WERI-Rb-1 (cell line): Measurements from ENCODE around the gene C20orf173.

Experiments used
- DNase-seq: peaks from one replicate; pipeline ENCODE4 v3.0.0-alpha.2; 2020
- H3K27ac ChIP-seq: fragments of 250-450 bp; sonication (Bioruptor Pico); 2 replicates; pipeline ENCODE4 v1.5.1; 2020; ENCODE audit warnings: mild to moderate bottlenecking, moderate library complexity
- H3K27me3 ChIP-seq: fragments of 250-450 bp; sonication (Bioruptor Pico); 2 replicates; pipeline ENCODE4 v1.5.1; 2021; ENCODE audit warnings: mild to moderate bottlenecking, low read depth, moderate library complexity; ENCODE audit not compliant: insufficient read depth, severe bottlenecking
- H3K36me3 ChIP-seq: fragments of 250-450 bp; sonication (Bioruptor Pico); 2 replicates; pipeline ENCODE4 v1.5.1; 2020; ENCODE audit warnings: mild to moderate bottlenecking, moderate library complexity
- H3K4me3 ChIP-seq: 2 replicates; pipeline ENCODE4 v1.5.1; 2011; ENCODE audit warnings: low read depth, mild to moderate bottlenecking, control low read depth, low read length
- H3K9me3 ChIP-seq: fragments of 250-450 bp; sonication (Bioruptor Pico); 2 replicates; pipeline ENCODE4 v1.5.1; 2021; ENCODE audit warnings: mild to moderate bottlenecking, moderate library complexity; ENCODE audit not compliant: severe bottlenecking
- TF ChIP-seq, protein P1 (sequence below): IDR thresholded peaks from 2 replicates; pipeline ENCODE4 v1.5.1; 2011; ENCODE audit warnings: low read depth, mild to moderate bottlenecking, control low read depth, inconsistent platforms, low read length

The C20orf173 gene

DNA sequence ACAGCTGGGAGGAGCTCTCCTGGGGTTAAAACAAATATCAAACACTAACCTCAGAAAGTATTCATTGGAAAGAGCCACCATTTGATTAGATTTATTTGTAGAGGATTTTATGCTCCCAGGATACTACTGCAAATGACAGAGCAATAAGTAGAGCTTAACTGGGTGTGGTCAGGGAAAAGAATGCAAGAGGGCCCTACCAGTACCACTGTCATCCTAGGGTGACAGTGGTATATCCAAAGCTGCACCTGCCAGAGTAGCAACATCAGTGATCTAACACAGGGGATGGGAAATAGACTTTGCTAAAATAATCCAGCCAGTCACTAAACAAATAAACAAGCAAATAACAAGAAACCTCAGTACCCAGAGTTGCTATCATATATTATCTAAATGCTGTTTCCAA is 42.1 kb upstream of the C20orf173 start:
- DNase-seq: no peak
- H3K4me3 ChIP-seq: no peak overlapping the region
- TF ChIP-seq, protein P1, sequence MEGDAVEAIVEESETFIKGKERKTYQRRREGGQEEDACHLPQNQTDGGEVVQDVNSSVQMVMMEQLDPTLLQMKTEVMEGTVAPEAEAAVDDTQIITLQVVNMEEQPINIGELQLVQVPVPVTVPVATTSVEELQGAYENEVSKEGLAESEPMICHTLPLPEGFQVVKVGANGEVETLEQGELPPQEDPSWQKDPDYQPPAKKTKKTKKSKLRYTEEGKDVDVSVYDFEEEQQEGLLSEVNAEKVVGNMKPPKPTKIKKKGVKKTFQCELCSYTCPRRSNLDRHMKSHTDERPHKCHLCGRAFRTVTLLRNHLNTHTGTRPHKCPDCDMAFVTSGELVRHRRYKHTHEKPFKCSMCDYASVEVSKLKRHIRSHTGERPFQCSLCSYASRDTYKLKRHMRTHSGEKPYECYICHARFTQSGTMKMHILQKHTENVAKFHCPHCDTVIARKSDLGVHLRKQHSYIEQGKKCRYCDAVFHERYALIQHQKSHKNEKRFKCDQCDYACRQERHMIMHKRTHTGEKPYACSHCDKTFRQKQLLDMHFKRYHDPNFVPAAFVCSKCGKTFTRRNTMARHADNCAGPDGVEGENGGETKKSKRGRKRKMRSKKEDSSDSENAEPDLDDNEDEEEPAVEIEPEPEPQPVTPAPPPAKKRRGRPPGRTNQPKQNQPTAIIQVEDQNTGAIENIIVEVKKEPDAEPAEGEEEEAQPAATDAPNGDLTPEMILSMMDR: no peak
- H3K27ac ChIP-seq: no peak overlapping the region
- H3K27me3 ChIP-seq: no peaks in the 10 kb centered on the region
- H3K9me3 ChIP-seq: no peaks in the 10 kb centered on the region
- no peaks in the 10 kb centered on the region for H3K36me3 ChIP-seq

DNA sequence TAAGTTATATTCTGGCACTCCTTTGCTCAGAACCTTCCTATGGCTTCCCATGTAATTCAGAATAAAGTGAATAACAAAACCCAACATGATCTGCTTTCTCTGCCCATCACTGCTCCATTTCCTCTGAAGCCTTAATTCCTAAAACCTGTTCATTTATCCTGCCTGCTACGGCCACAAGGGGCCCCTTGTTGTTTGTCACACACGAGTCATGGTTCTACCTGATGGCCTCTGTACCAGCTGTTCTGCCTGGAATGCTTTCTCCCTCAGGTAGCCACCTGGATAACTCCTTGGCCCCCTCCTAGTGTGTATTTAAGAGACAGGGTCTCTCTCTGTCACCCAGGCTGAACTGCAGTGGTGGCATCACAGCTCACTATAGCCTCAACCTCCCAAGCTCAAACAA is 39.2 kb upstream of the C20orf173 start:
- H3K27ac ChIP-seq: no peak overlapping the region
- peak; percentile 29 for DNase-seq
- no peak overlapping the region for H3K4me3 ChIP-seq
- H3K27me3 ChIP-seq: no peaks in the 10 kb centered on the region
- no peaks in the 10 kb centered on the region for H3K36me3 ChIP-seq
- TF ChIP-seq, protein P1: peak; percentile 49
- no peaks in the 10 kb centered on the region for H3K9me3 ChIP-seq

- Histone ChIP-seq H3K27me3 (no peaks in the 10 kb centered on the region), H3K27ac (no peak overlapping the region), H3K36me3 (no peaks in the 10 kb centered on the region), H3K4me3 (no peak overlapping the region), H3K9me3 (no peaks in the 10 kb centered on the region)
- TF ChIP-seq, protein P1: no peak
- no peak for DNase-seq
Observed at GRCh38 chr20:35564905-35565304, 35.5 kb upstream of the C20orf173 start.

DNA sequence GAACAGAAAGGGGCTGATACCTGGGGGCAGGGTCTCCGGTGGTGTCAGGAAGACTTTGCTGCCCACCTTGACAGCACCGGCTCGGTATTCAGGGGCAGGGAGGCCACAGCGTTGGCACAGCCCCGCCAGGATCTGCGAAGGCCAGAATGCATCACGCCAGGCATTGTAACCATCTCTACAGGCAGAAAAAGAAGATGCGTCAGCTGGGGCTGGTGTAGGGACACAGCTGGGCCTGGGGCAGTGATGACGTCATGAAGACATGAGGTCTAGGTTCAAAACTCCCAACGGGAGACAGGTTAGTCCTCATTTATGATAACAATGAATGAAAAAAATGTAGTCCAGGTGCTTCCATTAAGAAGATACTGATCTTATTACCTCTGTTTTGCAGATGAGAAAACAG is 34.4 kb upstream of the C20orf173 start:
- no peaks in the 10 kb centered on the region for H3K9me3 ChIP-seq
- H3K27me3 ChIP-seq: no peaks in the 10 kb centered on the region
- H3K36me3 ChIP-seq: no peaks in the 10 kb centered on the region
- H3K27ac ChIP-seq: no peak overlapping the region
- no peak for DNase-seq
- H3K4me3 ChIP-seq: no peak overlapping the region
- TF ChIP-seq, protein P1: no peak

GRCh38 chr20:35562541-35563110 is 33.2 kb upstream of the C20orf173 start:
- H3K4me3 ChIP-seq: no peak overlapping the region
- no peak for DNase-seq
- TF ChIP-seq, protein P1: no peak
- H3K27me3 ChIP-seq: no peaks in the 10 kb centered on the region
- H3K27ac ChIP-seq: no peak overlapping the region
- H3K36me3 ChIP-seq: no peaks in the 10 kb centered on the region; the same call in 1 of the 2 replicates
- H3K9me3 ChIP-seq: no peaks in the 10 kb centered on the region

- Histone ChIP-seq H3K27ac (no peak overlapping the region), H3K9me3 (no peaks in the 10 kb centered on the region), H3K27me3 (no peaks in the 10 kb centered on the region), H3K4me3 (no peak overlapping the region), H3K36me3 (peaks cover 5% of the 10 kb centered on the region)
- TF ChIP-seq, protein P1: no peak
- DNase-seq: no peak
Observed at GRCh38 chr20:35561671-35562070, 32.2 kb upstream of the C20orf173 start.
